ENCODE measurements around the gene NRXN3. TPM values are rescaled to one million over a fixed set of nuclear protein-coding genes. Genes with fewer than 3 reads are reported as not detected.

The NRXN3 gene
- total and polyA plus RNA-seq, 2 donors (not counting 1 experiment from before 2014, with no cell fraction given), result not detected

GRCh38 chr14:79487632-79488031 lies 1317.5 kb downstream of the NRXN3 start:
- no peak overlapping the region for H3K4me3 ChIP-seq (ENCODE audit: control extremely low read depth in 1 of 5, extremely low read depth in 1 of 5, insufficient read depth in 1 of 5, low read depth in 2 of 5, low read length in 4 of 5)
- H3K27ac Mint-ChIP-seq, result no peak overlapping the region
- no peaks in the 10 kb centered on the region for H3K4me1 ChIP-seq (ENCODE audit: control insufficient read depth in 2 of 2, insufficient read depth in 2 of 2, low read length in 2 of 2)
- ATAC-seq (ENCODE audit: low read depth), result no peak
- no peak overlapping the region for H3K4me2 ChIP-seq (replicated peaks; ENCODE audit: low read depth, low read length, poor library complexity, severe bottlenecking)
- H3K9me3 ChIP-seq (ENCODE audit: control extremely low read depth in 1 of 3, control insufficient read depth in 2 of 3, insufficient read depth in 1 of 3, low read length in 2 of 3), result peaks cover 0 to 5% (median 0%) of the 10 kb centered on the region in 3 donors
- H3K4me1 Mint-ChIP-seq, result no peaks in the 10 kb centered on the region
- POLR2A ChIA-PET, result no interaction called here
- CTCF ChIA-PET, result interaction anchor here (1.4 kb wide), 1 partner anchor 9 kb away, joined by 4 read pairs; no protein-coding TSS in a partner anchor
- peaks cover 7% of the 10 kb centered on the region for H3K9me3 Mint-ChIP-seq (ENCODE audit: insufficient read depth)
- no peak for DNase-seq
- no peaks in the 10 kb centered on the region for H3K27me3 ChIP-seq (replicated peaks in 1 of 4; ENCODE audit: control extremely low read depth in 1 of 4, control insufficient read depth in 3 of 4, insufficient read depth in 4 of 4, low read length in 3 of 4)
- no peaks in the 10 kb centered on the region for H3K79me2 ChIP-seq (ENCODE audit: control insufficient read depth, insufficient read depth, low read length)
- no peak overlapping the region for H2AFZ ChIP-seq (ENCODE audit: insufficient read depth, low read depth, low read length, poor library complexity, severe bottlenecking)
- no CpG with 5 or more reads among the region's 1 CpG for WGBS (ENCODE audit: insufficient coverage)
- H3K4me3 Mint-ChIP-seq, result no peak overlapping the region
- H4K20me1 ChIP-seq (ENCODE audit: control insufficient read depth, insufficient read depth, low read length, poor library complexity, severe bottlenecking), result no peaks in the 10 kb centered on the region
- no peaks in the 10 kb centered on the region for H3K36me3 ChIP-seq (replicated peaks in 1 of 2; ENCODE audit: control extremely low read depth in 1 of 2, control insufficient read depth in 1 of 2, extremely low read depth in 1 of 2, insufficient read depth in 2 of 2, low read length in 1 of 2)
- H3K27me3 Mint-ChIP-seq, result no peaks in the 10 kb centered on the region
- intact Hi-C loops (cut with micrococcal nuclease), result no loop called here
- no peak overlapping the region for H3K9ac ChIP-seq (ENCODE audit: low read length)
- H3K27ac ChIP-seq (ENCODE audit: low read length in 2 of 2), result no peak overlapping the region
- no peak for TF ChIP-seq EZH2 (IDR thresholded peaks at IDR 0.05; ENCODE audit: borderline replicate concordance, insufficient read depth, low read depth, low read length, poor library complexity, severe bottlenecking)
- TF ChIP-seq, protein P1, sequence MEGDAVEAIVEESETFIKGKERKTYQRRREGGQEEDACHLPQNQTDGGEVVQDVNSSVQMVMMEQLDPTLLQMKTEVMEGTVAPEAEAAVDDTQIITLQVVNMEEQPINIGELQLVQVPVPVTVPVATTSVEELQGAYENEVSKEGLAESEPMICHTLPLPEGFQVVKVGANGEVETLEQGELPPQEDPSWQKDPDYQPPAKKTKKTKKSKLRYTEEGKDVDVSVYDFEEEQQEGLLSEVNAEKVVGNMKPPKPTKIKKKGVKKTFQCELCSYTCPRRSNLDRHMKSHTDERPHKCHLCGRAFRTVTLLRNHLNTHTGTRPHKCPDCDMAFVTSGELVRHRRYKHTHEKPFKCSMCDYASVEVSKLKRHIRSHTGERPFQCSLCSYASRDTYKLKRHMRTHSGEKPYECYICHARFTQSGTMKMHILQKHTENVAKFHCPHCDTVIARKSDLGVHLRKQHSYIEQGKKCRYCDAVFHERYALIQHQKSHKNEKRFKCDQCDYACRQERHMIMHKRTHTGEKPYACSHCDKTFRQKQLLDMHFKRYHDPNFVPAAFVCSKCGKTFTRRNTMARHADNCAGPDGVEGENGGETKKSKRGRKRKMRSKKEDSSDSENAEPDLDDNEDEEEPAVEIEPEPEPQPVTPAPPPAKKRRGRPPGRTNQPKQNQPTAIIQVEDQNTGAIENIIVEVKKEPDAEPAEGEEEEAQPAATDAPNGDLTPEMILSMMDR (IDR thresholded peaks at IDR 0.05), result no peak

GRCh38 chr14:79491161-79491560 lies 1321.0 kb downstream of the NRXN3 start:
- H3K9me3 Mint-ChIP-seq (ENCODE audit: insufficient read depth), result peaks cover 5% of the 10 kb centered on the region

More at GRCh38 chr14:79491161-79491560, 1321.0 kb downstream of the NRXN3 start:
- Mint-ChIP-seq H3K4me3 (no peak overlapping the region), H3K4me1 (no peaks in the 10 kb centered on the region), H3K27me3 (no peaks in the 10 kb centered on the region), H3K27ac (no peak overlapping the region)
- no peaks in the 10 kb centered on the region for H3K4me1 ChIP-seq (ENCODE audit: control insufficient read depth in 2 of 2, insufficient read depth in 2 of 2, low read length in 2 of 2)
- H4K20me1 ChIP-seq (ENCODE audit: control insufficient read depth, insufficient read depth, low read length, poor library complexity, severe bottlenecking), result no peaks in the 10 kb centered on the region
- DNase-seq (no peak), ATAC-seq (ENCODE audit: low read depth) (no peak)
- no peaks in the 10 kb centered on the region for H3K27me3 ChIP-seq (replicated peaks in 1 of 4; ENCODE audit: control extremely low read depth in 1 of 4, control insufficient read depth in 3 of 4, insufficient read depth in 4 of 4, low read length in 3 of 4)
- peaks cover 0 to 5% (median 0%) of the 10 kb centered on the region in 3 donors for H3K9me3 ChIP-seq (ENCODE audit: control extremely low read depth in 1 of 3, control insufficient read depth in 2 of 3, insufficient read depth in 1 of 3, low read length in 2 of 3)
- ChIA-PET CTCF (no interaction called here), POLR2A (no interaction called here)
- WGBS (ENCODE audit: insufficient coverage), result no CpG with 5 or more reads among the region's 1 CpG
- H3K4me3 ChIP-seq (ENCODE audit: control extremely low read depth in 1 of 5, extremely low read depth in 1 of 5, insufficient read depth in 1 of 5, low read depth in 2 of 5, low read length in 4 of 5), result no peak overlapping the region
- H3K9ac ChIP-seq (ENCODE audit: low read length), result no peak overlapping the region
- no peak overlapping the region for H3K4me2 ChIP-seq (replicated peaks; ENCODE audit: low read depth, low read length, poor library complexity, severe bottlenecking)
- intact Hi-C loops (cut with micrococcal nuclease), result no loop called here
- no peak overlapping the region for H3K27ac ChIP-seq (ENCODE audit: low read length in 2 of 2)
- no peaks in the 10 kb centered on the region for H3K36me3 ChIP-seq (replicated peaks in 1 of 2; ENCODE audit: control extremely low read depth in 1 of 2, control insufficient read depth in 1 of 2, extremely low read depth in 1 of 2, insufficient read depth in 2 of 2, low read length in 1 of 2)
- no peaks in the 10 kb centered on the region for H3K79me2 ChIP-seq (ENCODE audit: control insufficient read depth, insufficient read depth, low read length)
- no peak overlapping the region for H2AFZ ChIP-seq (ENCODE audit: insufficient read depth, low read depth, low read length, poor library complexity, severe bottlenecking)
- TF ChIP-seq EZH2 (IDR thresholded peaks at IDR 0.05; ENCODE audit: borderline replicate concordance, insufficient read depth, low read depth, low read length, poor library complexity, severe bottlenecking), result no peak
- TF ChIP-seq, protein P1 (IDR thresholded peaks at IDR 0.05), result no peak
